ENCODE results near the gene UACA. TPM values are rescaled to one million over a fixed set of nuclear protein-coding genes. Genes with fewer than 3 reads are reported as not detected.

UACA gene
- total RNA-seq, 1 donor from 2014 or later, result 5.2 TPM

DNA sequence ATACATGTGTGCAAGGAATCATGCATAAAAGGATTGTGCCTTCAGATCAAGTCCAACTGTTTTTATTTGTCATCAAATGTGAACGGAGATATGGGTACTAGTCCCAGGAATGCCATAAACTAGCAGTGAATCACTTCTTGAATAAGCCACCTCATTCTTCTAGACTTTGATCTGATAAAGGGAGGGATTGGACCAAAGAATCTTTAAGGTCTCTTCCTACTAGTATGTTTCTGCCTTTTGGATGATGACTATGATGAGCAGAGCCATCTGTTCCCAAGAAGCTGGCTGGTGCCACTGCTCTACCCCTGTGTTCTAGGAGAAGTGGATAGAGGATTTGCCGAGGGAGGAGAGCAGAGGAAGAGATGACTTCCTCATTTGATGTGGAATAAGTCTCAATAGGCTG lies 28.8 kb upstream of the UACA start:
- no peaks in the 10 kb centered on the region for H3K4me1 Mint-ChIP-seq (ENCODE audit: low read depth, unreplicated experiment)
- DNase-seq, result no peak
- H3K9me3 Mint-ChIP-seq (ENCODE audit: unreplicated experiment), result no peaks in the 10 kb centered on the region
- no peak overlapping the region for H3K4me3 Mint-ChIP-seq (ENCODE audit: unreplicated experiment)
- TF ChIP-seq, protein P1, sequence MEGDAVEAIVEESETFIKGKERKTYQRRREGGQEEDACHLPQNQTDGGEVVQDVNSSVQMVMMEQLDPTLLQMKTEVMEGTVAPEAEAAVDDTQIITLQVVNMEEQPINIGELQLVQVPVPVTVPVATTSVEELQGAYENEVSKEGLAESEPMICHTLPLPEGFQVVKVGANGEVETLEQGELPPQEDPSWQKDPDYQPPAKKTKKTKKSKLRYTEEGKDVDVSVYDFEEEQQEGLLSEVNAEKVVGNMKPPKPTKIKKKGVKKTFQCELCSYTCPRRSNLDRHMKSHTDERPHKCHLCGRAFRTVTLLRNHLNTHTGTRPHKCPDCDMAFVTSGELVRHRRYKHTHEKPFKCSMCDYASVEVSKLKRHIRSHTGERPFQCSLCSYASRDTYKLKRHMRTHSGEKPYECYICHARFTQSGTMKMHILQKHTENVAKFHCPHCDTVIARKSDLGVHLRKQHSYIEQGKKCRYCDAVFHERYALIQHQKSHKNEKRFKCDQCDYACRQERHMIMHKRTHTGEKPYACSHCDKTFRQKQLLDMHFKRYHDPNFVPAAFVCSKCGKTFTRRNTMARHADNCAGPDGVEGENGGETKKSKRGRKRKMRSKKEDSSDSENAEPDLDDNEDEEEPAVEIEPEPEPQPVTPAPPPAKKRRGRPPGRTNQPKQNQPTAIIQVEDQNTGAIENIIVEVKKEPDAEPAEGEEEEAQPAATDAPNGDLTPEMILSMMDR (IDR thresholded peaks at IDR 0.05; ENCODE audit: partially characterized antibody, unreplicated experiment), result no peak
- H3K36me3 Mint-ChIP-seq (ENCODE audit: unreplicated experiment), result no peaks in the 10 kb centered on the region
- H3K27me3 Mint-ChIP-seq (ENCODE audit: unreplicated experiment), result no peaks in the 10 kb centered on the region
- H3K27ac Mint-ChIP-seq (ENCODE audit: unreplicated experiment), result no peak overlapping the region

GRCh38 chr15:70791259-70791658 lies 27.9 kb upstream of the UACA start:
- DNase-seq, result no peak
- Mint-ChIP-seq H3K36me3 (ENCODE audit: unreplicated experiment) (no peaks in the 10 kb centered on the region), H3K4me1 (ENCODE audit: low read depth, unreplicated experiment) (no peaks in the 10 kb centered on the region), H3K27ac (ENCODE audit: unreplicated experiment) (no peak overlapping the region), H3K4me3 (ENCODE audit: unreplicated experiment) (no peak overlapping the region), H3K27me3 (ENCODE audit: unreplicated experiment) (no peaks in the 10 kb centered on the region), H3K9me3 (ENCODE audit: unreplicated experiment) (no peaks in the 10 kb centered on the region)
- TF ChIP-seq, protein P1 (IDR thresholded peaks at IDR 0.05; ENCODE audit: partially characterized antibody, unreplicated experiment), result no peak

GRCh38 chr15:70789213-70789612 lies 25.9 kb upstream of the UACA start:
- Mint-ChIP-seq H3K4me3 (ENCODE audit: unreplicated experiment) (no peak overlapping the region), H3K4me1 (ENCODE audit: low read depth, unreplicated experiment) (no peaks in the 10 kb centered on the region), H3K9me3 (ENCODE audit: unreplicated experiment) (no peaks in the 10 kb centered on the region), H3K27ac (ENCODE audit: unreplicated experiment) (no peak overlapping the region), H3K36me3 (ENCODE audit: unreplicated experiment) (no peaks in the 10 kb centered on the region), H3K27me3 (ENCODE audit: unreplicated experiment) (no peaks in the 10 kb centered on the region)
- no peak for DNase-seq
- TF ChIP-seq, protein P1 (IDR thresholded peaks at IDR 0.05; ENCODE audit: partially characterized antibody, unreplicated experiment), result no peak

DNA sequence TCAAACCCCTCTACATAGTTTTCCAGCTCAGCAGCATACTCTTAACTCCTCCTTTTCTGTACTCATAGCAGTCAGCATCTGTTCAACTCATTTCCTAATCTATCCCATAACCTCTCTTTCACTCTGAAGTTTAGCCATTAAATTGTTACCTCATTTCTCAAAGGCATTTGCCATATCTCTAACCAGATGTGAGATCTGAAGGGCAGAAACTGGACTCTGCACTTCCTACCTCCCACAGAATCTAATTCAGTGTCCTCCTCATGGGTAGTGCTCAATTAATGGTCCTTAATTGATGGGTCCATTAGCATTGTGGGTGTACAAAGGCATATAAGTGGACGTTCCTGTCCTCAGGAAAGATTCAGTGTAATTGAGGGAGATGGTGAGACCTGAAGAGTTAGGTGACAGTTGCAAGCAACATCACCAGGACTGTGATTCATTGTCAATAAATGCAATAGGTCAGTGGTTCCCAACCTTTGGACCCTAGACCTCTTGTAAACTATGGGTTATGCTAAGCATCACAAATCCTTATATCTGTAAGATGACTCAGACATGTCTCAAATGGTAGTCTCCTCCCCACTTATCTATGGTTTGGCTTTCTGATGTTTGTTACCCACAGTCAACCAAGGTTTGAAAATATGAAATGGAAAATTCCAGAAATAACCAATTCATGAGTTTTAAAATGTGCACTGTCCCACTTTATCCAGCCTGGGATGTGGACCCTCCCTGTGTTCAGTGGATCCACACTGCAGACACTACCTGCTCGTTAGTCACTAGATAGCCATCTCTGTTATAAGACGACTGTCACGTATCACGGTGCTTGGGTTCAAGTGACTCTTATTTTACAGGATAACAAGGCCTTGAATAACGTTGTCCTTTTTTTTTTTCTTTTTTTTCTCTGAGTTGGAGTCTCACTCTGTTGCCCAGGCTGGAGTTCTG lies 25.0 kb upstream of the UACA start:
- TF ChIP-seq, protein P1 (IDR thresholded peaks at IDR 0.05; ENCODE audit: partially characterized antibody, unreplicated experiment), result no peak
- Mint-ChIP-seq H3K9me3 (ENCODE audit: unreplicated experiment) (no peaks in the 10 kb centered on the region), H3K36me3 (ENCODE audit: unreplicated experiment) (no peaks in the 10 kb centered on the region), H3K27me3 (ENCODE audit: unreplicated experiment) (no peaks in the 10 kb centered on the region), H3K27ac (ENCODE audit: unreplicated experiment) (no peak overlapping the region), H3K4me3 (ENCODE audit: unreplicated experiment) (no peak overlapping the region), H3K4me1 (ENCODE audit: low read depth, unreplicated experiment) (no peaks in the 10 kb centered on the region)
- DNase-seq, result no peak

- H3K9me3 Mint-ChIP-seq (ENCODE audit: unreplicated experiment), result no peaks in the 10 kb centered on the region
- H3K36me3 Mint-ChIP-seq (ENCODE audit: unreplicated experiment), result no peaks in the 10 kb centered on the region
- no peaks in the 10 kb centered on the region for H3K27me3 Mint-ChIP-seq (ENCODE audit: unreplicated experiment)
- no peak for DNase-seq
- no peak overlapping the region for H3K4me3 Mint-ChIP-seq (ENCODE audit: unreplicated experiment)
- TF ChIP-seq, protein P1 (IDR thresholded peaks at IDR 0.05; ENCODE audit: partially characterized antibody, unreplicated experiment), result no peak
- H3K27ac Mint-ChIP-seq (ENCODE audit: unreplicated experiment), result no peak overlapping the region
- no peaks in the 10 kb centered on the region for H3K4me1 Mint-ChIP-seq (ENCODE audit: low read depth, unreplicated experiment)
Observed at GRCh38 chr15:70786996-70787395, 23.6 kb upstream of the UACA start.
